HepG2 (cell line): ENCODE measurements around the gene POU2AF2. TPM values are rescaled to one million over a fixed set of nuclear protein-coding genes. Genes with fewer than 3 reads are reported as not detected.

Experiments used
- ATAC-seq: fragments of 200-7000 bp; cut with Tn5 transposase; 3 replicates; pipeline ENCODE4 v1.9.1; 2020; ENCODE audit warnings: mild to moderate bottlenecking, moderate library complexity
- BruUV-seq: library from RNA; stranded (reverse); fragments of 400-500 nt; replicated peaks from 2 replicates; lab custom pipeline; 2021; lab: Mats Ljungman, UMichigan
- CTCF ChIA-PET: fragments of 300-600 bp; formaldehyde crosslinking; extraction: SDS; loops from one replicate; lab custom pipeline; 2021; ENCODE audit warnings: low total read pairs, inconsistent platforms, low intra/inter-chr PET ratio; lab: Yijun Ruan, JAX
- POLR2A ChIA-PET: fragments of 350-600 bp; sonication (Branson Sonifier 250); formaldehyde crosslinking; loops from one replicate; lab custom pipeline; 2020; ENCODE audit warnings: antibody characterized with exemption, inconsistent platforms; lab: Yijun Ruan, JAX
- DNase-seq: peaks from one replicate; pipeline ENCODE4 v3.0.0-alpha.2; 2015; ENCODE audit warnings: low spot score
- FAIRE-seq: peaks from 3 replicates; lab custom pipeline; 2011; peaks lifted over from hg19 to GRCh38; lab: Jason Lieb, UNC
- H2AFZ ChIP-seq: one replicate; pipeline ENCODE4 v1.6.1; 2011; ENCODE audit warnings: low read length, inconsistent platforms
- H3K27ac ChIP-seq: fragments of 300-600 bp; 3 replicates; pipeline ENCODE4 v1.8.0; 2011; ENCODE audit warnings: mixed run types, mild to moderate bottlenecking, mixed read lengths, low read length, inconsistent platforms; ENCODE audit not compliant: insufficient read depth; ENCODE audit errors: extremely low read length
- H3K27me3 ChIP-seq, 2 experiments: fragments of 200-600 bp in 1 of 2; 2 replicates in 1 of 2; 3 replicates in 1 of 2; pipeline versions ENCODE4 v1.6.0 to v1.8.0; 2011; ENCODE audit warnings: low read length in 2 of 2, mild to moderate bottlenecking in 2 of 2, moderate library complexity in 2 of 2, inconsistent platforms in 1 of 2; ENCODE audit not compliant: insufficient read depth in 2 of 2, control insufficient read depth in 1 of 2
- H3K36me3 ChIP-seq, 2 experiments: fragments of 200-600 bp in 1 of 2; replicated peaks in 1 of 2; 2 replicates in 1 of 2; 3 replicates in 1 of 2; pipeline versions ENCODE4 v1.5.1 to v1.8.0; 2011; ENCODE audit warnings: low read length in 2 of 2, inconsistent platforms in 1 of 2; ENCODE audit not compliant: insufficient read depth in 2 of 2, control insufficient read depth in 1 of 2
- H3K4me1 ChIP-seq: 2 replicates; pipeline ENCODE4 v1.5.1; 2012; ENCODE audit warnings: low read length, inconsistent platforms; ENCODE audit not compliant: insufficient read depth
- H3K4me2 ChIP-seq: 2 replicates; pipeline ENCODE4 v1.6.0; 2011; ENCODE audit warnings: low read depth, low read length, inconsistent platforms
- H3K4me3 ChIP-seq, 3 experiments: fragments of 200-600 bp in 1 of 3; sonication (generic), shearing (Covaris generic) in 1 of 3; replicated peaks in 1 of 3; 2 replicates each; pipeline ENCODE4 v1.5.1; 2011 to 2016; ENCODE audit warnings: low read length in 3 of 3, inconsistent platforms in 2 of 3, low read depth in 2 of 3, mild to moderate bottlenecking in 2 of 3, control low read depth in 1 of 3, mixed read lengths in 1 of 3; ENCODE audit not compliant: insufficient read depth in 1 of 3
- H3K79me2 ChIP-seq: one replicate; pipeline ENCODE4 v1.6.1; 2011; ENCODE audit warnings: low read length, inconsistent platforms; ENCODE audit not compliant: insufficient read depth
- H3K9ac ChIP-seq: 2 replicates; pipeline ENCODE4 v1.6.0; 2011; ENCODE audit warnings: mild to moderate bottlenecking, low read depth, low read length, inconsistent platforms; ENCODE audit not compliant: insufficient read depth
- H3K9me3 ChIP-seq: 2 replicates; pipeline ENCODE4 v1.5.1; 2012; ENCODE audit warnings: mild to moderate bottlenecking, low read length
- H4K20me1 ChIP-seq: 2 replicates; pipeline ENCODE4 v1.6.0; 2011; ENCODE audit warnings: inconsistent platforms, mild to moderate bottlenecking, low read length, moderate library complexity; ENCODE audit not compliant: insufficient read depth
- AGO2 ChIP-seq: fragments of 200-400 bp; formaldehyde crosslinking; optimal IDR thresholded peaks from 2 replicates; pipeline ENCODE3; 2017; ENCODE audit warnings: mild to moderate bottlenecking, low read depth, low read length, moderate library complexity
- CAMTA2 ChIP-seq: sonication (generic); formaldehyde crosslinking; IDR thresholded peaks from 2 replicates; pipeline ENCODE4 v1.4.0; 2020; ENCODE audit warnings: mild to moderate bottlenecking, missing genetic modification reagents, borderline replicate concordance
- EZH2 ChIP-seq: conservative IDR thresholded peaks from 2 replicates; pipeline ENCODE4 v1.6.1; 2012; ENCODE audit warnings: mild to moderate bottlenecking, low read depth, low read length, moderate library complexity
- FOXP4 ChIP-seq: sonication (generic); formaldehyde crosslinking; IDR thresholded peaks from 2 replicates; pipeline ENCODE4 v1.4.0; 2020; ENCODE audit warnings: missing genetic modification reagents
- SCMH1 ChIP-seq: sonication (generic); formaldehyde crosslinking; IDR thresholded peaks from 2 replicates; pipeline ENCODE4 v1.9.0; 2021; ENCODE audit warnings: missing genetic modification reagents, mild to moderate bottlenecking, borderline replicate concordance
- ZBTB38 ChIP-seq: sonication (generic); formaldehyde crosslinking; IDR thresholded peaks from 2 replicates; pipeline ENCODE4 v1.5.1; 2020; ENCODE audit warnings: mild to moderate bottlenecking, missing genetic modification reagents
- WGBS: methylation state at CpG from one replicate; pipeline ENCODE4 v1.1.6; 2017; ENCODE audit warnings: low lambda C conversion rate; 5-methylcytosine and 5-hydroxymethylcytosine counted together
- in situ Hi-C: cut with HindIII; loops from 2 replicates; pipeline ENCODE4 v1.10.0; 2017; ENCODE audit warnings: low pct_unique_long_range_greater_than_20kb; ENCODE audit not compliant: extremely low pct_ligation_motif_present
- intact Hi-C: fragments of 100-400 bp; cut with micrococcal nuclease; formaldehyde crosslinking; loops from one replicate; pipeline ENCODE4 v1.10.0; 2022; ENCODE audit not compliant: unreplicated experiment
- polyA plus RNA-seq, 8 experiments: library from polyadenylated mRNA; depleted of rRNA in 3 of 8; stranded (reverse) in 7 of 8; unstranded in 1 of 8; fragments of >200 nt; fragmentation: Illumina TruSeq in 4 of 8; extraction: Trizol in 4 of 8; gene quantifications; 2 replicates each; pipeline versions ENCODE4 v1.2.1 to v1.2.3, GENCODE V29; 2011 to 2016; ENCODE audit warnings: low read depth in 4 of 8, missing spikeins in 1 of 8, mixed read lengths in 1 of 8; ENCODE audit not compliant: insufficient read depth in 1 of 8
- total RNA-seq, 5 experiments: library from RNA; depleted of rRNA; stranded (reverse); fragments of >200 nt; fragmentation: Illumina TruSeq; extraction: Trizol; gene quantifications; 2 replicates each; pipeline ENCODE4 v1.2.3, GENCODE V29; 2016; ENCODE audit warnings: low read depth in 1 of 5
- TF ChIP-seq, protein P1 (sequence below): sonication (generic); formaldehyde crosslinking; IDR thresholded peaks from 2 replicates; pipeline ENCODE4 v1.5.1; 2020; ENCODE audit warnings: mild to moderate bottlenecking, missing genetic modification reagents, moderate library complexity

Gene POU2AF2
- total and polyA plus RNA-seq, 2 of the 13 experiments (the other 11 are each of a cell fraction or from before 2014, with no cell fraction given), result 0.11 TPM; not detected in 1

DNA sequence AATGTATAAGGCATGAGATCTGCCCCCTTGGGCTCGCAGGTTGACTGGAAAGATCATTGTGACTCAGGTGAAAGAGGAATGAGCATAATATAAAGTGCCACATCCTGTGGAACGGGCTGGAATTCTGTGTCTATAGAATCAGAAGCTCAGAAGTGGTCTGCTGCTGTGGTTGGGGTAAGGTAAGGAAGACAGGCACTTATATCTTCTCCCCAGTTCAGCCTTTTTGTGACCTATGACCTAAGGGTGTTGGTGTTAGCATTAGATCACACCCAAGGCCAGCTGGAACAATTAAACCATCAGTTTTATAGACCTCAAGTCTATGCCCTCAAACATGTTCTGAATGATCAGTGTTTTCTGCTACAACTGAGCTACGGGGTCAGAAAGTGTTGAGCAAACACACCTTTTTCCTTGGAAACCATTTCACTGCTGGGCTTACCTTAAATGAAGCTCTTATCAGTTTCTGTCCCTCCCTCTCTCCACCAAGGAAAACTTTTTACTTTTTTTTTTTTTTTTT, 37.1 kb downstream of the POU2AF2 start (continued):
- TF ChIP-seq FOXP4 (no peak), EZH2 (no peak), CAMTA2 (CRISPR knock-in tag) (no peak)
- TF ChIP-seq, all 625 proteins: peak for 0

DNA sequence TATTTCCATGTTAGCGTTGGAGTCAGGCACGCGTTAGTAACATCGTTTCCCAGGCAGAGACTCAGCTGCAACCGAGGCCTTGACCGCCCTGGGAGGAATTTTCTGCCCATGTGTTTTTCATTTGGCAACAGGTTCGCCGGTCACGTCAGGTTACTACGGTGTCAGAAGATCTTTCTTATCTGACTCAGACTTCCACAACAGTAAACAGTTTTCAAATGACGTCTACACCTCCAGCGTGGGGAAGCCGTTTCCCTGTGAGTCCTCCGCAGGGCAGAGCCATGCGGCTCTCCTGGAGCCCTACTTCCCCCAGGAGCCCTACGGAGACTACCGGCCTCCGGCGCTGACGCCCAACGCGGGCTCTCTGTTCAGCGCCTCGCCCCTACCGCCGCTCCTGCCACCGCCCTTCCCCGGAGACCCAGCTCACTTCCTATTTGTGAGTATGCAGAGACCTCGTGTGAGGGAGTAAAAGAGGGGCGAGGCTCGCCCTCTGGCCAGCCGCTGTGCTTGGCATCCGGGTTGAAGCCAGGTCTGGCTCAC, 38.5 kb downstream of the POU2AF2 start:
- no peak for ATAC-seq
- Histone ChIP-seq H3K27me3 (0 out of 5 replicates have a peak, but pooled peaks cover 0 to 5% of the 10 kb centered on the region in 2 experiments), H3K79me2 (no peaks in the 10 kb centered on the region), H2AFZ (no peak overlapping the region), H4K20me1 (no peaks in the 10 kb centered on the region), H3K27ac (no peak overlapping the region), H3K9me3 (no peaks in the 10 kb centered on the region), H3K4me1 (peaks cover 74% of the 10 kb centered on the region), H3K4me2 (no peak overlapping the region), H3K36me3 (no peaks in the 10 kb centered on the region), H3K4me3 (no peak overlapping the region), H3K9ac (no peak overlapping the region)
- no peak for DNase-seq
- TF ChIP-seq SCMH1 (CRISPR knock-in tag), result no peak
- peak; percentile 84 for TF ChIP-seq ZBTB38 (CRISPR knock-in tag)
- TF ChIP-seq AGO2, result peak; percentile 40
- TF ChIP-seq, protein P1, sequence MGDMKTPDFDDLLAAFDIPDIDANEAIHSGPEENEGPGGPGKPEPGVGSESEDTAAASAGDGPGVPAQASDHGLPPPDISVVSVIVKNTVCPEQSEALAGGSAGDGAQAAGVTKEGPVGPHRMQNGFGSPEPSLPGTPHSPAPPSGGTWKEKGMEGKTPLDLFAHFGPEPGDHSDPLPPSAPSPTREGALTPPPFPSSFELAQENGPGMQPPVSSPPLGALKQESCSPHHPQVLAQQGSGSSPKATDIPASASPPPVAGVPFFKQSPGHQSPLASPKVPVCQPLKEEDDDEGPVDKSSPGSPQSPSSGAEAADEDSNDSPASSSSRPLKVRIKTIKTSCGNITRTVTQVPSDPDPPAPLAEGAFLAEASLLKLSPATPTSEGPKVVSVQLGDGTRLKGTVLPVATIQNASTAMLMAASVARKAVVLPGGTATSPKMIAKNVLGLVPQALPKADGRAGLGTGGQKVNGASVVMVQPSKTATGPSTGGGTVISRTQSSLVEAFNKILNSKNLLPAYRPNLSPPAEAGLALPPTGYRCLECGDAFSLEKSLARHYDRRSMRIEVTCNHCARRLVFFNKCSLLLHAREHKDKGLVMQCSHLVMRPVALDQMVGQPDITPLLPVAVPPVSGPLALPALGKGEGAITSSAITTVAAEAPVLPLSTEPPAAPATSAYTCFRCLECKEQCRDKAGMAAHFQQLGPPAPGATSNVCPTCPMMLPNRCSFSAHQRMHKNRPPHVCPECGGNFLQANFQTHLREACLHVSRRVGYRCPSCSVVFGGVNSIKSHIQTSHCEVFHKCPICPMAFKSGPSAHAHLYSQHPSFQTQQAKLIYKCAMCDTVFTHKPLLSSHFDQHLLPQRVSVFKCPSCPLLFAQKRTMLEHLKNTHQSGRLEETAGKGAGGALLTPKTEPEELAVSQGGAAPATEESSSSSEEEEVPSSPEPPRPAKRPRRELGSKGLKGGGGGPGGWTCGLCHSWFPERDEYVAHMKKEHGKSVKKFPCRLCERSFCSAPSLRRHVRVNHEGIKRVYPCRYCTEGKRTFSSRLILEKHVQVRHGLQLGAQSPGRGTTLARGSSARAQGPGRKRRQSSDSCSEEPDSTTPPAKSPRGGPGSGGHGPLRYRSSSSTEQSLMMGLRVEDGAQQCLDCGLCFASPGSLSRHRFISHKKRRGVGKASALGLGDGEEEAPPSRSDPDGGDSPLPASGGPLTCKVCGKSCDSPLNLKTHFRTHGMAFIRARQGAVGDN, result peak; percentile 62
- ChIA-PET POLR2A (interaction anchor here (2.5 to 2.8 kb wide), 2 partner anchors 15 to 139 kb away, joined by 8 to 9 read pairs; partner anchors contain the start of gene POU2AF3), CTCF (interaction anchor here (0.8 to 5.8 kb wide), 7 partner anchors 16 to 162 kb away, joined by 3 to 108 read pairs (median 3); no protein-coding TSS in a partner anchor)
- 96% methylated on average over 33 of the region's 33 CpGs for WGBS
- no TSS peak for BruUV-seq
- intact Hi-C loops, result loop anchor here (1.0 to 2.0 kb wide), 4 partner anchors 15 to 162 kb away; partner anchors contain the start of gene POU2AF3
- no peak for FAIRE-seq
- in situ Hi-C loops, result loop anchor here (5.0 kb wide), 1 partner anchor 138 kb away; no protein-coding TSS in a partner anchor
